ENCODE results near the gene ASS1.
A peak's percentile ranks its signal among the peaks of the same experiment; 100 is the strongest.
"Not testable (repeated sequence)": the region's sequence is repeated elsewhere in the genome, so short reads cannot be mapped to it uniquely, and the experiment has no call there.

ASS1 gene

GRCh38 chr9:130431536-130432303 is 13.0 kb upstream of the ASS1 start:
- H3K36me3 ChIP-seq (ENCODE audit: control insufficient read depth, insufficient read depth, low read length): peaks cover 9% of the 10 kb centered on the region
- peaks cover 16% of the 10 kb centered on the region for H3K27me3 ChIP-seq (ENCODE audit: control insufficient read depth, insufficient read depth, low read length)
- H3K9ac ChIP-seq (ENCODE audit: low read length): no peak overlapping the region
- no peaks in the 10 kb centered on the region for H3K4me1 ChIP-seq (ENCODE audit: control insufficient read depth, insufficient read depth, low read length)
- H3K4me3 ChIP-seq (ENCODE audit: low read length): no peak overlapping the region
- H3K27ac ChIP-seq (ENCODE audit: low read depth, low read length): no peak overlapping the region

- H3K4me1 ChIP-seq (ENCODE audit: control insufficient read depth, insufficient read depth, low read length): no peaks in the 10 kb centered on the region
- H3K27ac ChIP-seq (ENCODE audit: low read depth, low read length): no peak overlapping the region
- peaks cover 9% of the 10 kb centered on the region for H3K36me3 ChIP-seq (ENCODE audit: control insufficient read depth, insufficient read depth, low read length)
- no peak overlapping the region for H3K9ac ChIP-seq (ENCODE audit: low read length)
- peaks cover 16% of the 10 kb centered on the region for H3K27me3 ChIP-seq (ENCODE audit: control insufficient read depth, insufficient read depth, low read length)
- no peak overlapping the region for H3K4me3 ChIP-seq (ENCODE audit: low read length)
Observed at GRCh38 chr9:130432362-130432761, 12.4 kb upstream of the ASS1 start.

GRCh38 chr9:130432796-130433167 is 12.0 kb upstream of the ASS1 start:
- peaks cover 16% of the 10 kb centered on the region for H3K27me3 ChIP-seq (ENCODE audit: control insufficient read depth, insufficient read depth, low read length)

GRCh38 chr9:130433168-130433946 is 11.4 kb upstream of the ASS1 start:
- Histone ChIP-seq H3K36me3 (ENCODE audit: control insufficient read depth, insufficient read depth, low read length) (peaks cover 9% of the 10 kb centered on the region), H3K9ac (ENCODE audit: low read length) (no peak overlapping the region), H3K27ac (ENCODE audit: low read depth, low read length) (no peak overlapping the region), H3K4me1 (ENCODE audit: control insufficient read depth, insufficient read depth, low read length) (no peaks in the 10 kb centered on the region), H3K27me3 (ENCODE audit: control insufficient read depth, insufficient read depth, low read length) (peaks cover 16% of the 10 kb centered on the region), H3K4me3 (ENCODE audit: low read length) (peak overlapping the region; percentile 11)

More at GRCh38 chr9:130432796-130433167, 12.0 kb upstream of the ASS1 start:
- no peak overlapping the region for H3K27ac ChIP-seq (ENCODE audit: low read depth, low read length)
- no peak overlapping the region for H3K9ac ChIP-seq (ENCODE audit: low read length)
- H3K4me1 ChIP-seq (ENCODE audit: control insufficient read depth, insufficient read depth, low read length): no peaks in the 10 kb centered on the region
- peaks cover 9% of the 10 kb centered on the region for H3K36me3 ChIP-seq (ENCODE audit: control insufficient read depth, insufficient read depth, low read length)
- peak overlapping the region; percentile 11 for H3K4me3 ChIP-seq (ENCODE audit: low read length)

GRCh38 chr9:130433947-130434262 is 10.9 kb upstream of the ASS1 start:
- peaks cover 16% of the 10 kb centered on the region for H3K27me3 ChIP-seq (ENCODE audit: control insufficient read depth, insufficient read depth, low read length)
- H3K9ac ChIP-seq (ENCODE audit: low read length): no peak overlapping the region
- H3K27ac ChIP-seq (ENCODE audit: low read depth, low read length): no peak overlapping the region
- H3K4me1 ChIP-seq (ENCODE audit: control insufficient read depth, insufficient read depth, low read length): no peaks in the 10 kb centered on the region
- peaks cover 9% of the 10 kb centered on the region for H3K36me3 ChIP-seq (ENCODE audit: control insufficient read depth, insufficient read depth, low read length)
- no peak overlapping the region for H3K4me3 ChIP-seq (ENCODE audit: low read length)

GRCh38 chr9:130434656-130435055 is 10.1 kb upstream of the ASS1 start:
- not testable (repeated sequence) for H3K9ac ChIP-seq (ENCODE audit: low read length); H3K36me3 ChIP-seq (ENCODE audit: control insufficient read depth, insufficient read depth, low read length); H3K4me1 ChIP-seq (ENCODE audit: control insufficient read depth, insufficient read depth, low read length); H3K4me3 ChIP-seq (ENCODE audit: low read length); H3K27ac ChIP-seq (ENCODE audit: low read depth, low read length)
- H3K27me3 ChIP-seq (ENCODE audit: control insufficient read depth, insufficient read depth, low read length): peaks cover 16% of the 10 kb centered on the region

- no peak overlapping the region for H3K27ac ChIP-seq (ENCODE audit: low read depth, low read length)
- H3K4me3 ChIP-seq (ENCODE audit: low read length): no peak overlapping the region
- no peak overlapping the region for H3K9ac ChIP-seq (ENCODE audit: low read length)
- no peaks in the 10 kb centered on the region for H3K4me1 ChIP-seq (ENCODE audit: control insufficient read depth, insufficient read depth, low read length)
- peaks cover 13% of the 10 kb centered on the region for H3K27me3 ChIP-seq (ENCODE audit: control insufficient read depth, insufficient read depth, low read length)
- no peaks in the 10 kb centered on the region for H3K36me3 ChIP-seq (ENCODE audit: control insufficient read depth, insufficient read depth, low read length)
Observed at GRCh38 chr9:130437011-130437789, 7.6 kb upstream of the ASS1 start.

- Histone ChIP-seq H3K36me3 (ENCODE audit: control insufficient read depth, insufficient read depth, low read length) (no peaks in the 10 kb centered on the region), H3K4me1 (ENCODE audit: control insufficient read depth, insufficient read depth, low read length) (no peaks in the 10 kb centered on the region), H3K4me3 (ENCODE audit: low read length) (no peak overlapping the region), H3K9ac (ENCODE audit: low read length) (no peak overlapping the region), H3K27me3 (ENCODE audit: control insufficient read depth, insufficient read depth, low read length) (peaks cover 8% of the 10 kb centered on the region), H3K27ac (ENCODE audit: low read depth, low read length) (no peak overlapping the region)
Observed at GRCh38 chr9:130438382-130438981, 6.3 kb upstream of the ASS1 start.

- H3K4me1 ChIP-seq (ENCODE audit: control insufficient read depth, insufficient read depth, low read length): peaks cover 9% of the 10 kb centered on the region
- no peak overlapping the region for H3K4me3 ChIP-seq (ENCODE audit: low read length)
Observed at GRCh38 chr9:130441031-130441430, 3.7 kb upstream of the ASS1 start.

GRCh38 chr9:130442746-130443455 is 1.9 kb upstream of the ASS1 start:
- Histone ChIP-seq H3K36me3 (ENCODE audit: control insufficient read depth, insufficient read depth, low read length) (no peaks in the 10 kb centered on the region), H3K4me3 (ENCODE audit: low read length) (no peak overlapping the region), H3K9ac (ENCODE audit: low read length) (no peak overlapping the region), H3K4me1 (ENCODE audit: control insufficient read depth, insufficient read depth, low read length) (peaks cover 21% of the 10 kb centered on the region), H3K27ac (ENCODE audit: low read depth, low read length) (no peak overlapping the region), H3K27me3 (ENCODE audit: control insufficient read depth, insufficient read depth, low read length) (no peaks in the 10 kb centered on the region)

More at GRCh38 chr9:130441031-130441430, 3.7 kb upstream of the ASS1 start:
- Histone ChIP-seq H3K27me3 (ENCODE audit: control insufficient read depth, insufficient read depth, low read length) (no peaks in the 10 kb centered on the region), H3K36me3 (ENCODE audit: control insufficient read depth, insufficient read depth, low read length) (no peaks in the 10 kb centered on the region), H3K27ac (ENCODE audit: low read depth, low read length) (no peak overlapping the region), H3K9ac (ENCODE audit: low read length) (no peak overlapping the region)

- Histone ChIP-seq H3K4me3 (ENCODE audit: low read length) (no peak overlapping the region), H3K9ac (ENCODE audit: low read length) (no peak overlapping the region), H3K4me1 (ENCODE audit: control insufficient read depth, insufficient read depth, low read length) (peaks cover 22% of the 10 kb centered on the region), H3K36me3 (ENCODE audit: control insufficient read depth, insufficient read depth, low read length) (no peaks in the 10 kb centered on the region), H3K27ac (ENCODE audit: low read depth, low read length) (no peak overlapping the region), H3K27me3 (ENCODE audit: control insufficient read depth, insufficient read depth, low read length) (no peaks in the 10 kb centered on the region)
Observed at GRCh38 chr9:130443456-130443801, 1.3 kb upstream of the ASS1 start.
